Duodenal mucosa (tissue), 2 donors: ENCODE data around the gene TRNAU1AP.

Experiments used
- H3K27ac ChIP-seq: one replicate; pipeline ENCODE4 v1.7.0; 2013; ENCODE audit warnings: low read depth, low read length
- H3K27me3 ChIP-seq, 2 donors: one replicate each; pipeline ENCODE4 v1.7.0; 2013; ENCODE audit warnings: low read length in 2 of 2, control low read depth in 1 of 2; ENCODE audit not compliant: insufficient read depth in 2 of 2, control insufficient read depth in 1 of 2
- H3K36me3 ChIP-seq, 2 donors: one replicate each; pipeline ENCODE4 v1.7.0; 2013; ENCODE audit warnings: low read length in 2 of 2, control low read depth in 1 of 2; ENCODE audit not compliant: insufficient read depth in 2 of 2, control insufficient read depth in 1 of 2
- H3K4me1 ChIP-seq, 2 donors: one replicate each; pipeline ENCODE4 v1.7.0; 2013; ENCODE audit warnings: low read length in 2 of 2, control low read depth in 1 of 2; ENCODE audit not compliant: insufficient read depth in 2 of 2, control insufficient read depth in 1 of 2
- H3K4me3 ChIP-seq, 2 donors: one replicate each; pipeline ENCODE4 v1.7.0; 2013; ENCODE audit warnings: low read length in 2 of 2, low read depth in 1 of 2
- H3K9ac ChIP-seq, 2 donors: one replicate each; pipeline ENCODE4 v1.7.0; 2013; ENCODE audit warnings: low read length in 2 of 2, low read depth in 1 of 2
- H3K9me3 ChIP-seq, 2 donors: one replicate each; pipeline ENCODE4 v1.7.0; 2013; ENCODE audit warnings: low read length in 2 of 2, control low read depth in 1 of 2; ENCODE audit not compliant: control insufficient read depth in 1 of 2

TRNAU1AP gene

GRCh38 chr1:28604962-28605361, 52.1 kb downstream of the TRNAU1AP start:
- Histone ChIP-seq H3K9me3 (no peaks in the 10 kb centered on the region), H3K27me3 (no peaks in the 10 kb centered on the region), H3K36me3 (peaks cover 19 to 60% of the 10 kb centered on the region in 2 donors), H3K27ac (no peak overlapping the region), H3K9ac (no peak overlapping the region), H3K4me1 (no peaks in the 10 kb centered on the region), H3K4me3 (no peak overlapping the region)

- Histone ChIP-seq H3K27ac (no peak overlapping the region), H3K27me3 (no peaks in the 10 kb centered on the region), H3K9me3 (no peaks in the 10 kb centered on the region), H3K4me1 (no peaks in the 10 kb centered on the region), H3K4me3 (no peak overlapping the region), H3K9ac (no peak overlapping the region), H3K36me3 (peaks cover 20 to 67% of the 10 kb centered on the region in 2 donors)
Observed at GRCh38 chr1:28606771-28607170, 53.9 kb downstream of the TRNAU1AP start.

GRCh38 chr1:28613175-28613574, 60.3 kb downstream of the TRNAU1AP start:
- Histone ChIP-seq H3K27ac (no peak overlapping the region), H3K9me3 (no peaks in the 10 kb centered on the region), H3K27me3 (no peaks in the 10 kb centered on the region), H3K4me1 (no peaks in the 10 kb centered on the region), H3K36me3 (peaks cover 23 to 52% of the 10 kb centered on the region in 2 donors), H3K4me3 (no peak overlapping the region), H3K9ac (no peak overlapping the region)
